Gastroesophageal sphincter (tissue), 3 donors: ENCODE results near the gene FER.

ENCODE experiments used
- EP300 ChIP-seq: sonication (generic); formaldehyde crosslinking; IDR thresholded peaks from one replicate; pipeline ENCODE4 v1.6.1; 2017; ENCODE audit warnings: antibody characterized with exemption, mild to moderate bottlenecking
- POLR2A ChIP-seq, 2 donors: fragments of 450-650 bp; IDR thresholded peaks; one replicate each; pipeline ENCODE4 v1.6.1; 2017; ENCODE audit warnings: antibody characterized with exemption in 2 of 2, mild to moderate bottlenecking in 2 of 2, moderate library complexity in 1 of 2
- TF ChIP-seq, protein P1 (sequence below), 4 experiments: fragments of 200-600 bp in 2 of 4; fragments of 450-650 bp in 2 of 4; sonication (generic) in 1 of 4; IDR thresholded peaks; one replicate each; pipeline ENCODE4 v1.5.1; 2017 to 2019; ENCODE audit warnings: antibody characterized with exemption in 4 of 4, mild to moderate bottlenecking in 2 of 4, moderate library complexity in 2 of 4

DNA sequence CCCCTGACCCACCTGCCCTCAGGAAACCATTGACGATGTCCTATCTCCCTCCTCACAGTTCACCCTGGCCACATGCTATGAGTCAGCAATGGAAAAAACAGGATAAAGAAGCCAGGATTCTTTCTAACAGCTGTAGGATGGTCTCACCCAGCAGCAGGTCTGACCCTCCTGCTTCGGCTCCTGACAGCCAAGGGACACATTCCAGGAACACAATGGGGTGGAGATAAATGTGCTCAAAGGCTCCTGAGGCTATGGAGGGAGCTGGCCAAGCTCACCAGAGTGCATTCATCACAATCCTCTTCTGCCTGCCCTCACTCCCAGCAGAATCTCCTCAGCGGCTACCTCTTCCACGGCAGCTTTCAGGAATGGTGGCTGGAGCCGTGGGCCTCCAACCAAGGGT lies 491.8 kb downstream of the FER start:
- TF ChIP-seq POLR2A (IDR thresholded peaks at IDR 0.05) (no peak), EP300 (no peak)
- TF ChIP-seq, protein P1, sequence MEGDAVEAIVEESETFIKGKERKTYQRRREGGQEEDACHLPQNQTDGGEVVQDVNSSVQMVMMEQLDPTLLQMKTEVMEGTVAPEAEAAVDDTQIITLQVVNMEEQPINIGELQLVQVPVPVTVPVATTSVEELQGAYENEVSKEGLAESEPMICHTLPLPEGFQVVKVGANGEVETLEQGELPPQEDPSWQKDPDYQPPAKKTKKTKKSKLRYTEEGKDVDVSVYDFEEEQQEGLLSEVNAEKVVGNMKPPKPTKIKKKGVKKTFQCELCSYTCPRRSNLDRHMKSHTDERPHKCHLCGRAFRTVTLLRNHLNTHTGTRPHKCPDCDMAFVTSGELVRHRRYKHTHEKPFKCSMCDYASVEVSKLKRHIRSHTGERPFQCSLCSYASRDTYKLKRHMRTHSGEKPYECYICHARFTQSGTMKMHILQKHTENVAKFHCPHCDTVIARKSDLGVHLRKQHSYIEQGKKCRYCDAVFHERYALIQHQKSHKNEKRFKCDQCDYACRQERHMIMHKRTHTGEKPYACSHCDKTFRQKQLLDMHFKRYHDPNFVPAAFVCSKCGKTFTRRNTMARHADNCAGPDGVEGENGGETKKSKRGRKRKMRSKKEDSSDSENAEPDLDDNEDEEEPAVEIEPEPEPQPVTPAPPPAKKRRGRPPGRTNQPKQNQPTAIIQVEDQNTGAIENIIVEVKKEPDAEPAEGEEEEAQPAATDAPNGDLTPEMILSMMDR (IDR thresholded peaks at IDR 0.05): no peak
